Chondrocyte (in vitro differentiated cells): ENCODE data around the gene C1orf56. TPM values are rescaled to one million over a fixed set of nuclear protein-coding genes. Genes with fewer than 3 reads are reported as not detected.

Experiments used
- DNase-seq: peaks from one replicate; pipeline ENCODE4 v3.0.0; 2021; ENCODE audit warnings: mixed read lengths, low spot score
- H3K27ac Mint-ChIP-seq: one replicate; pipeline ENCODE4 v1.8.0; 2021; ENCODE audit warnings: mild to moderate bottlenecking, moderate library complexity, mixed read lengths; ENCODE audit not compliant: unreplicated experiment
- H3K27me3 Mint-ChIP-seq: 2 replicates; pipeline ENCODE4 v1.8.0; 2021; ENCODE audit warnings: low read depth, mixed read lengths
- H3K36me3 Mint-ChIP-seq: 2 replicates; pipeline ENCODE4 v1.8.0; 2021; ENCODE audit warnings: low read depth, mixed read lengths
- H3K4me1 Mint-ChIP-seq: 2 replicates; pipeline ENCODE4 v1.8.0; 2021; ENCODE audit warnings: low read depth, mild to moderate bottlenecking, mixed read lengths
- H3K4me3 Mint-ChIP-seq: one replicate; pipeline ENCODE4 v1.8.0; 2021; ENCODE audit warnings: mild to moderate bottlenecking, moderate library complexity, mixed read lengths; ENCODE audit not compliant: unreplicated experiment
- H3K9me3 Mint-ChIP-seq: 2 replicates; pipeline ENCODE4 v1.8.0; 2021; ENCODE audit warnings: low read depth, mixed read lengths
- total RNA-seq: library from RNA; stranded (reverse); gene quantifications from 3 replicates; pipeline ENCODE4 v1.2.1, GENCODE V29; 2021
- TF ChIP-seq, protein P1 (sequence below): fragments of 200-600 bp; sonication (generic); IDR thresholded peaks from 2 replicates; pipeline ENCODE4 v1.5.0; 2021; ENCODE audit warnings: antibody characterized with exemption, mild to moderate bottlenecking, moderate library complexity

The C1orf56 gene
- total RNA-seq, 1 donor from 2014 or later = 2.8 TPM

DNA sequence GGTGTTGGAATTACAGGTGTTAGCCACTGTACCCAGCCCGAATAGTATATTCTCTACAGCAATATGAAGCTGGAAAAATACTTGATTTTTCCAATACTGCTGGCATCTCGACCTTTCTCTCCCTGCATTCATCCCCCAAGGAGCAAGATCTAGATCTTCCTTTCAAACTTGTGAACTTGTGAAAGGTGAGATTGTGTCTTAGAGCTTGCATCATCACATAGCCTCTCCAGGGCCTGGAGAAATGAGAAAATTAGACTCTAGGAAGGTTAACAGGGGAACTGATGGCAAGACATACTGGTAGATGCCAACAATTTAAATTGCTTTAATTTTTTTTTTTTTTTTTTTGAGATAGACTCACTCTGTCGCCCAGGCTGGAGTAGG is 37.2 kb upstream of the C1orf56 start:
- Mint-ChIP-seq H3K4me3 (no peak overlapping the region), H3K4me1 (peaks cover 65% of the 10 kb centered on the region), H3K36me3 (no peaks in the 10 kb centered on the region)

DNA sequence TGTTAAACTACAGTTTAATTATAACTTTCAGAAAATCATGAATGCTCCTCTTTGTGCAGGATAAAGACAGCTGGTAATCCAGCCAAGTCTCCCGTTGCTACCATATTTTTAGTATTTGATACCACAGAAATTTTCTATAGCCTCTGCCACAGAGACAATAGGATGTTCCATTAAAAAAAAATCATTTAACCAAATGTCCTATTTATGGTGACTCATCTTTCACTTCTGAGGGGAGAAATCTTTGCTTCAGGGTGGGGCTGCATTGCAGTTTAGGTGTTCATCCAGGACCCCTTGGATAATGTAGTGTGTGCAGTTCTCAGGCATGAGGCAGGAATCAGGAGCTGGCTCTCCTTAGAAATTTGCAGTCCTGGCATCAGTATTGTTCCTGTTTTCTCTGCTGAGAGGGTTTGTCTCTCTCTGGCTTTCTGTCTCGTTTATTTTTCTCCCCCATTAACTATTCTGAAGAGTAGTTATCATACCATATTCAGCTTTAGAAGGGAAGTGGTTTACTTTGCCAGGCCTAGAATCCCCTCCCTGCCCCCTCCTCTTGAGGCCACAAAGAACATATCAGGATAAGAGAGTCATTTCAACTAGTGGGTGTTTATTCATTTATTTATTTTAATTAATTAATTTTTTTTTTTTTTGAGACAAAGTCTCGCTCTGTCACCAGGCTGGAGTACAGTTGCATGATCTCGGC is 36.2 kb upstream of the C1orf56 start:
- peak overlapping the region; percentile 25 for H3K27ac Mint-ChIP-seq
- DNase-seq = no peak
- H3K27me3 Mint-ChIP-seq = no peaks in the 10 kb centered on the region
- H3K4me1 Mint-ChIP-seq = peaks cover 55% of the 10 kb centered on the region
- H3K9me3 Mint-ChIP-seq = no peaks in the 10 kb centered on the region
- no peak overlapping the region for H3K4me3 Mint-ChIP-seq
- H3K36me3 Mint-ChIP-seq = no peaks in the 10 kb centered on the region
- TF ChIP-seq, protein P1, sequence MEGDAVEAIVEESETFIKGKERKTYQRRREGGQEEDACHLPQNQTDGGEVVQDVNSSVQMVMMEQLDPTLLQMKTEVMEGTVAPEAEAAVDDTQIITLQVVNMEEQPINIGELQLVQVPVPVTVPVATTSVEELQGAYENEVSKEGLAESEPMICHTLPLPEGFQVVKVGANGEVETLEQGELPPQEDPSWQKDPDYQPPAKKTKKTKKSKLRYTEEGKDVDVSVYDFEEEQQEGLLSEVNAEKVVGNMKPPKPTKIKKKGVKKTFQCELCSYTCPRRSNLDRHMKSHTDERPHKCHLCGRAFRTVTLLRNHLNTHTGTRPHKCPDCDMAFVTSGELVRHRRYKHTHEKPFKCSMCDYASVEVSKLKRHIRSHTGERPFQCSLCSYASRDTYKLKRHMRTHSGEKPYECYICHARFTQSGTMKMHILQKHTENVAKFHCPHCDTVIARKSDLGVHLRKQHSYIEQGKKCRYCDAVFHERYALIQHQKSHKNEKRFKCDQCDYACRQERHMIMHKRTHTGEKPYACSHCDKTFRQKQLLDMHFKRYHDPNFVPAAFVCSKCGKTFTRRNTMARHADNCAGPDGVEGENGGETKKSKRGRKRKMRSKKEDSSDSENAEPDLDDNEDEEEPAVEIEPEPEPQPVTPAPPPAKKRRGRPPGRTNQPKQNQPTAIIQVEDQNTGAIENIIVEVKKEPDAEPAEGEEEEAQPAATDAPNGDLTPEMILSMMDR = no peak

More for the DNA sequence above, 37.2 kb upstream of the C1orf56 start:
- Mint-ChIP-seq H3K27ac (no peak overlapping the region), H3K27me3 (no peaks in the 10 kb centered on the region), H3K9me3 (no peaks in the 10 kb centered on the region)
- TF ChIP-seq, protein P1 = no peak
- DNase-seq = no peak

DNA sequence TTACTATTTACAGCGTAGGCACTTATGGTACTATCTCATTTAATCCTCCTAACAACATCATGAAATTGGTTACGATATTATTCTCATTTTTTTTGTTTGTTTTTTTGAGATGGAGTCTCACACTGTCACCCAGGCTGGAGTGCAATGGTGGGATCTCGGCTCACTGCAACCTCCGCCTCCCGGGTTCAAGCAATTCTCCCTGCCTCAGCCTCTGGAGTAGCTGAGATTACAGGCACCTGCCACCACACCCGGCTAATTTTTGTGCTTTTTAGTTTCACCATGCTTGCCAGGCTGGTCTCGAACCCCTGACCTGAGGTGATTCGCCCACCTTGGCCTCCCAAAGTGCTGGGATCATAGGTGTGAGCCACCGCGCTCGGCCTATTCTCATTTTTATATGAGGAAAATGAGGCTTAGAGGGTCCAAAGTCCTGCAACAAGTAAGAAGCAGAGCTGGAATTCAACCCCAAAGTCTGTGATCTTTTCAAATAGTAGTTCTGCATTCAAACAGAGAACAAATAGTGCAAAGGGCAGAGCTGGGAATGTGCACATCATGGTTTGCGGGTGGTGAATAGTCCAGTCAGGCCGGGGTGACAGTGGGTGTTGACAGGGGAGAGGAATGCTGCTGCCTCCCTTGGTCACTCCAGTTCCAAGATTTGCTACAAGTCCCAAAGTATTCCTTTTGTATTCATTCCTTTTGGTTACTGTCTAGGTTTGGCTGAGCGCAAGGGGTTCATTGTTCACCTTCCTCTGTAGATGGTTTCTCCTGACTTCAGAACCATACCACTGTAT is 34.7 kb upstream of the C1orf56 start:
- TF ChIP-seq, protein P1 = no peak
- H3K4me1 Mint-ChIP-seq = peaks cover 40% of the 10 kb centered on the region
- no peak overlapping the region for H3K4me3 Mint-ChIP-seq
- no peaks in the 10 kb centered on the region for H3K27me3 Mint-ChIP-seq
- H3K36me3 Mint-ChIP-seq = no peaks in the 10 kb centered on the region
- H3K27ac Mint-ChIP-seq = peak overlapping the region; percentile 82
- H3K9me3 Mint-ChIP-seq = no peaks in the 10 kb centered on the region
- DNase-seq = no peak

DNA sequence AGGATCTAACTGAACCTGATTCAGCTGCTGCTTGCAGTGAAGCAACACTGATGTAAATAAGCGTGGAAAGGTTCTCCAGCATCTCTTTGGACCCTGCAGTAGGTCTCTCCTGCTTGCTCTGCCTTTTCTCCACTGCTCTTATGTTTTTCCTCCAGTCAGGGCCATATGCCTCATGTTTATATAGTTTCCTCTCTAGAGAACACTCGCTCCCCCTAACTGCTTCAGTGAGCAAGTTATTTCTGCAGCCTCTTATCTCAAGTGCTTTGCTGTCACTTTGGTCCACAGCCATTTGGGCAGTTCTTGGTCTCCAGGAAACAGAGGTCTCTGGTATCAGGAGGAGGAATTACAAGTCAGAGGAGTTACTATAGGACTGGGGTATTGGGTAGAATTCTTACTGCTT is 34.0 kb upstream of the C1orf56 start:
- TF ChIP-seq, protein P1 = no peak
- Mint-ChIP-seq H3K4me1 (peaks cover 35% of the 10 kb centered on the region), H3K36me3 (peaks cover 3% of the 10 kb centered on the region), H3K27me3 (no peaks in the 10 kb centered on the region), H3K9me3 (no peaks in the 10 kb centered on the region), H3K4me3 (no peak overlapping the region), H3K27ac (peak overlapping the region; percentile 82)
- DNase-seq = no peak

DNA sequence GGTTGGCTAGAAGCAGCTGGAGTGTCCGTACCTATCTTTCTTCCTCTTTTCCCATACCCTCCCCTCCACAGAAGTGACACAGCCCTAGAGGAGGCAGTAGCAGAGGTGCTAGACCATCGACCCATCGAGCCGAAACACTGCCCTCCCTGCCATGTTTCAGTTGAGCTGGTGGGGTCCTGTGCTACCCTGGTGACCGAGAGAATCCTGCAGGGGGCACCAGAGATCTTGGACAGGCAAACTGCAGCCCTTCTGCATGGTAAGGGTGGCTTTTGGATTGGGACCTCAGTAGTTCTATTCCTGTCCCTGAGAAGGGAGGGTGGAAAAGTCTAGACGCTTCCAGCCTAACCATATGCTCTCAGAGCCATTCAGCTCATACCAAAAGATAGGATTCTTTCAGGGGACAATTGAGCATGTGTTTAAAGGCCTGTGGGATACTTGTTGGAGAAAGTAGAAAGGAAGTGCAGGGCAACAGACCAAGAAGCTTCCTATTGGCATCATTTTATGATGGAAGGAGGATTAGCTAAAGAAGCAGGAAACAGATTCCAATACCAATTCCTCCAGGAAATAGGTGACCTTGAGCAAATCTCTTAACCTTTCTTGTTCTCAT is 22.9 kb upstream of the C1orf56 start:
- H3K4me3 Mint-ChIP-seq = no peak overlapping the region
- TF ChIP-seq, protein P1 = peak; percentile 80
- H3K4me1 Mint-ChIP-seq = peaks cover 7% of the 10 kb centered on the region
- H3K27me3 Mint-ChIP-seq = no peaks in the 10 kb centered on the region
- H3K27ac Mint-ChIP-seq = peak overlapping the region; percentile 41
- no peaks in the 10 kb centered on the region for H3K9me3 Mint-ChIP-seq
- peaks cover 20% of the 10 kb centered on the region for H3K36me3 Mint-ChIP-seq
- no peak for DNase-seq
